Measurements from ENCODE around the gene AHCYL1.

AHCYL1 gene

GRCh38 chr1:110034451-110035235, 50.1 kb downstream of the AHCYL1 start, which contains the start of gene STRIP1:
STRIP1 (plus strand) TSS chr1:110034624; CDS start chr1:110034638, 14 bp downstream.
- DNase-seq (ENCODE audit: low read depth in 1 of 2, low spot score in 1 of 2), result peak; percentile 76 to 78

- no peak for DNase-seq (ENCODE audit: low read depth in 1 of 2, low spot score in 1 of 2)
Observed at GRCh38 chr1:110035236-110035752, 50.7 kb downstream of the AHCYL1 start.

GRCh38 chr1:110038271-110038670, 53.7 kb downstream of the AHCYL1 start:
- no peak for DNase-seq (ENCODE audit: low read depth in 1 of 2, low spot score in 1 of 2)

- DNase-seq (ENCODE audit: low read depth in 1 of 2, low spot score in 1 of 2), result no peak
Observed at GRCh38 chr1:110039641-110040040, 55.1 kb downstream of the AHCYL1 start.

GRCh38 chr1:110040548-110040947, 56.0 kb downstream of the AHCYL1 start:
- DNase-seq (ENCODE audit: low read depth in 1 of 2, low spot score in 1 of 2), result no peak

GRCh38 chr1:110043016-110043415, 58.5 kb downstream of the AHCYL1 start:
- DNase-seq (ENCODE audit: low read depth in 1 of 2, low spot score in 1 of 2), result no peak

GRCh38 chr1:110047463-110047862, 62.9 kb downstream of the AHCYL1 start:
- DNase-seq (ENCODE audit: low read depth in 1 of 2, low spot score in 1 of 2), result no peak

GRCh38 chr1:110048240-110048639, 63.7 kb downstream of the AHCYL1 start:
- no peak for DNase-seq (ENCODE audit: low read depth in 1 of 2, low spot score in 1 of 2)

- DNase-seq (ENCODE audit: low read depth in 1 of 2, low spot score in 1 of 2), result no peak
Observed at GRCh38 chr1:110048923-110049601, 64.5 kb downstream of the AHCYL1 start.

GRCh38 chr1:110049801-110050601, 65.4 kb downstream of the AHCYL1 start:
- no peak for DNase-seq (ENCODE audit: low read depth in 1 of 2, low spot score in 1 of 2)

GRCh38 chr1:110050602-110051261, 66.2 kb downstream of the AHCYL1 start:
- DNase-seq (ENCODE audit: low read depth in 1 of 2, low spot score in 1 of 2), result no peak

- no peak for DNase-seq (ENCODE audit: low read depth in 1 of 2, low spot score in 1 of 2)
Observed at GRCh38 chr1:110051262-110051648, 66.7 kb downstream of the AHCYL1 start.

- DNase-seq (ENCODE audit: low read depth in 1 of 2, low spot score in 1 of 2), result peak; percentile 23 to 65
Observed at GRCh38 chr1:110053552-110054428, 69.2 kb downstream of the AHCYL1 start.

- no peak for DNase-seq (ENCODE audit: low read depth in 1 of 2, low spot score in 1 of 2)
Observed at GRCh38 chr1:110055493-110056284, 71.1 kb downstream of the AHCYL1 start.

- no peak for DNase-seq (ENCODE audit: low read depth in 1 of 2, low spot score in 1 of 2)
Observed at GRCh38 chr1:110056285-110056683, 71.7 kb downstream of the AHCYL1 start.

- no peak for DNase-seq (ENCODE audit: low read depth in 1 of 2, low spot score in 1 of 2)
Observed at GRCh38 chr1:110056776-110057175, 72.2 kb downstream of the AHCYL1 start.

- DNase-seq (ENCODE audit: low read depth in 1 of 2, low spot score in 1 of 2), result no peak
Observed at GRCh38 chr1:110057963-110058518, 73.5 kb downstream of the AHCYL1 start.

- DNase-seq (ENCODE audit: low read depth in 1 of 2, low spot score in 1 of 2), result no peak
Observed at GRCh38 chr1:110058591-110058990, 74.0 kb downstream of the AHCYL1 start.

All from stimulated activated CD4-positive, alpha-beta T cell treated with anti-CD3 and anti-CD28 coated beads, Interleukin-15, amount 100 ng/mL, for 1 hour (primary cell).